NB4 (cell line): ENCODE data around the gene FMN1.

Experiments
- DNase-seq: peaks from one replicate; pipeline ENCODE4 v3.0.0; 2010; ENCODE audit warnings: low read depth
- H3K4me3 ChIP-seq: one replicate; pipeline ENCODE4 v1.5.1; 2011; ENCODE audit warnings: mild to moderate bottlenecking, low read depth, low read length, moderate library complexity
- CTCF ChIP-seq: IDR thresholded peaks from one replicate; pipeline ENCODE4 v1.5.1; 2012; ENCODE audit warnings: low read depth, low read length
- MAX ChIP-seq: IDR thresholded peaks from 2 replicates; pipeline ENCODE4 v1.6.1; 2011; ENCODE audit warnings: low read depth, low read length
- MYC ChIP-seq: IDR thresholded peaks from 2 replicates; pipeline ENCODE4 v1.6.1; 2011; ENCODE audit warnings: low read depth, low read length
- POLR2A ChIP-seq: IDR thresholded peaks from 2 replicates; pipeline ENCODE4 v1.6.1; 2011; ENCODE audit warnings: mild to moderate bottlenecking; ENCODE audit not compliant: insufficient read length; ENCODE audit errors: extremely low read depth

Gene FMN1

GRCh38 chr15:32881528-32881927, 313.0 kb downstream of the FMN1 start:
- no peak for DNase-seq
- no peak for TF ChIP-seq POLR2A
- H3K4me3 ChIP-seq: no peak overlapping the region

GRCh38 chr15:32880642-32881041, 313.9 kb downstream of the FMN1 start:
- DNase-seq: no peak
- no peak for TF ChIP-seq MYC
- no peak for TF ChIP-seq CTCF
- no peak for TF ChIP-seq MAX
- no peak for TF ChIP-seq POLR2A
- no peak overlapping the region for H3K4me3 ChIP-seq

GRCh38 chr15:32879980-32880379, 314.5 kb downstream of the FMN1 start:
- TF ChIP-seq POLR2A (no peak), CTCF (no peak), MYC (no peak)
- H3K4me3 ChIP-seq: no peak overlapping the region
- no peak for DNase-seq

- H3K4me3 ChIP-seq: no peak overlapping the region
- no peak for DNase-seq
- TF ChIP-seq POLR2A (no peak), MYC (no peak), CTCF (no peak)
These were observed 315.4 kb downstream of the FMN1 start for GRCh38 chr15:32878869-32879805.

- TF ChIP-seq POLR2A: no peak
- TF ChIP-seq MYC: no peak
- TF ChIP-seq MAX: no peak
- TF ChIP-seq CTCF: no peak
- H3K4me3 ChIP-seq: no peak overlapping the region
- no peak for DNase-seq
These were observed 316.2 kb downstream of the FMN1 start for GRCh38 chr15:32878342-32878741.

- DNase-seq: no peak
- TF ChIP-seq MAX (no peak), CTCF (no peak), POLR2A (no peak), MYC (no peak)
- no peak overlapping the region for H3K4me3 ChIP-seq
These were observed 317.1 kb downstream of the FMN1 start for GRCh38 chr15:32877252-32878019.
